ENCODE data around the gene RASL10A. TPM values are rescaled to one million over a fixed set of nuclear protein-coding genes. Genes with fewer than 3 reads are reported as not detected.

RASL10A gene
- total RNA-seq, 1 experiment from 2014 or later, result not detected

GRCh38 chr22:29340566-29340965, 25.1 kb upstream of the RASL10A start:
- no peak overlapping the region for H3K27ac ChIP-seq
- H3K27me3 ChIP-seq (ENCODE audit: insufficient read depth, low read depth), result no peaks in the 10 kb centered on the region
- peaks cover 11% of the 10 kb centered on the region for H4K20me1 ChIP-seq (ENCODE audit: insufficient read depth)
- BruUV-seq (replicated peaks), result no TSS peak
- no peak overlapping the region for H2AFZ ChIP-seq
- no peak overlapping the region for H3K4me3 ChIP-seq
- H3K4me2 ChIP-seq, result no peak overlapping the region
- no peak for DNase-seq
- peaks cover 23% of the 10 kb centered on the region for H3F3A ChIP-seq (ENCODE audit: insufficient read depth, low read depth)
- TF ChIP-seq, protein P1, sequence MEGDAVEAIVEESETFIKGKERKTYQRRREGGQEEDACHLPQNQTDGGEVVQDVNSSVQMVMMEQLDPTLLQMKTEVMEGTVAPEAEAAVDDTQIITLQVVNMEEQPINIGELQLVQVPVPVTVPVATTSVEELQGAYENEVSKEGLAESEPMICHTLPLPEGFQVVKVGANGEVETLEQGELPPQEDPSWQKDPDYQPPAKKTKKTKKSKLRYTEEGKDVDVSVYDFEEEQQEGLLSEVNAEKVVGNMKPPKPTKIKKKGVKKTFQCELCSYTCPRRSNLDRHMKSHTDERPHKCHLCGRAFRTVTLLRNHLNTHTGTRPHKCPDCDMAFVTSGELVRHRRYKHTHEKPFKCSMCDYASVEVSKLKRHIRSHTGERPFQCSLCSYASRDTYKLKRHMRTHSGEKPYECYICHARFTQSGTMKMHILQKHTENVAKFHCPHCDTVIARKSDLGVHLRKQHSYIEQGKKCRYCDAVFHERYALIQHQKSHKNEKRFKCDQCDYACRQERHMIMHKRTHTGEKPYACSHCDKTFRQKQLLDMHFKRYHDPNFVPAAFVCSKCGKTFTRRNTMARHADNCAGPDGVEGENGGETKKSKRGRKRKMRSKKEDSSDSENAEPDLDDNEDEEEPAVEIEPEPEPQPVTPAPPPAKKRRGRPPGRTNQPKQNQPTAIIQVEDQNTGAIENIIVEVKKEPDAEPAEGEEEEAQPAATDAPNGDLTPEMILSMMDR (conservative IDR thresholded peaks at IDR 0.05), result no peak
- TF ChIP-seq EZH2 (IDR thresholded peaks at IDR 0.05; ENCODE audit: low read depth), result no peak
- 0 out of 2 replicates have a peak, but pooled peaks cover 6% of the 10 kb centered on the region for H3K36me3 ChIP-seq (ENCODE audit: low read depth)
- ChIA-PET POLR2A (ENCODE audit: unreplicated experiment) (no interaction called here), CTCF (no interaction called here)
- H3K9me3 ChIP-seq (ENCODE audit: insufficient read depth, low read depth), result no peaks in the 10 kb centered on the region
- peaks cover 37% of the 10 kb centered on the region for H3K4me1 ChIP-seq (replicated peaks; ENCODE audit: insufficient read depth)
- intact Hi-C loops (cut with micrococcal nuclease; ENCODE audit: unreplicated experiment), result loop anchor here (5.0 kb wide), 1 partner anchor 37 kb away; no protein-coding TSS in a partner anchor
- H3K79me2 ChIP-seq (ENCODE audit: low read depth), result no peaks in the 10 kb centered on the region
- no peaks in the 10 kb centered on the region for H3K9me2 ChIP-seq (ENCODE audit: insufficient read depth)

GRCh38 chr22:29339381-29340235, 24.1 kb upstream of the RASL10A start:
- Histone ChIP-seq H3F3A (ENCODE audit: insufficient read depth, low read depth) (peaks cover 14% of the 10 kb centered on the region), H3K9me3 (ENCODE audit: insufficient read depth, low read depth) (no peaks in the 10 kb centered on the region), H3K4me2 (no peak overlapping the region), H3K4me3 (no peak overlapping the region), H3K9me2 (ENCODE audit: insufficient read depth) (no peaks in the 10 kb centered on the region), H2AFZ (no peak overlapping the region), H4K20me1 (ENCODE audit: insufficient read depth) (peaks cover 11% of the 10 kb centered on the region), H3K27ac (no peak overlapping the region), H3K27me3 (ENCODE audit: insufficient read depth, low read depth) (no peaks in the 10 kb centered on the region), H3K36me3 (ENCODE audit: low read depth) (peaks cover 6% of the 10 kb centered on the region; the same call in 1 of the 2 replicates), H3K4me1 (replicated peaks; ENCODE audit: insufficient read depth) (peaks cover 27% of the 10 kb centered on the region), H3K79me2 (ENCODE audit: low read depth) (no peaks in the 10 kb centered on the region)
- TF ChIP-seq, protein P1 (conservative IDR thresholded peaks at IDR 0.05), result no peak
- no peak for TF ChIP-seq EZH2 (IDR thresholded peaks at IDR 0.05; ENCODE audit: low read depth)
- no TSS peak for BruUV-seq (replicated peaks)
- ChIA-PET POLR2A (ENCODE audit: unreplicated experiment) (no interaction called here), CTCF (no interaction called here)
- no peak for DNase-seq
- intact Hi-C loops (cut with micrococcal nuclease; ENCODE audit: unreplicated experiment), result loop anchor here (5.0 kb wide), 1 partner anchor 38 kb away; no protein-coding TSS in a partner anchor

DNA sequence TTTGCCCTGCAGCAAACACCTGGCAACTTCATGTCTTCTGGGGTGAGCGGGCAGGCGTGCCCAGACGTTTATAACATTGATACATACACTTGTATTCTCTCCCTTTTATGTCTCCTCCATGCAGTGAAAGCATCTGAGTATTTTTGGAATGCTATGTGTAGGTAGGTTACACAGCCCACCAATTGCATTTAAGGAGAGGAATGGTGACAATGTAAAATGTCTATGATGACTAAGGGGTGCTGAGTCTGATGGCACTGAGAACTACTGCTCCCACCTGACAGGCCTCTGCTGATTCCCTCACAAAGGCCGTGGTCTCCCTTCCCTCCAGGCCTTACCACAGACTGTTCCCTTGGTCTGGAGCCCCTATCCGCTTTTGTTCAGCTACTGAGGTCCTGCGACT, 22.9 kb upstream of the RASL10A start:
- Histone ChIP-seq H3K9me3 (ENCODE audit: insufficient read depth, low read depth) (no peaks in the 10 kb centered on the region), H3K4me2 (no peak overlapping the region), H3K27ac (no peak overlapping the region), H3K36me3 (ENCODE audit: low read depth) (peaks cover 6% of the 10 kb centered on the region; the same call in 1 of the 2 replicates), H3K4me3 (no peak overlapping the region), H2AFZ (no peak overlapping the region), H4K20me1 (ENCODE audit: insufficient read depth) (peaks cover 6% of the 10 kb centered on the region), H3K9me2 (ENCODE audit: insufficient read depth) (no peaks in the 10 kb centered on the region), H3K4me1 (replicated peaks; ENCODE audit: insufficient read depth) (peaks cover 15% of the 10 kb centered on the region), H3K79me2 (ENCODE audit: low read depth) (no peaks in the 10 kb centered on the region), H3F3A (ENCODE audit: insufficient read depth, low read depth) (peaks cover 4% of the 10 kb centered on the region; the same call in 1 of the 2 replicates), H3K27me3 (ENCODE audit: insufficient read depth, low read depth) (no peaks in the 10 kb centered on the region)
- ChIA-PET CTCF (no interaction called here), POLR2A (ENCODE audit: unreplicated experiment) (no interaction called here)
- intact Hi-C loops (cut with micrococcal nuclease; ENCODE audit: unreplicated experiment), result no loop called here
- TF ChIP-seq EZH2 (IDR thresholded peaks at IDR 0.05; ENCODE audit: low read depth), result no peak
- TF ChIP-seq, protein P1 (conservative IDR thresholded peaks at IDR 0.05), result no peak
- DNase-seq, result no peak
- no TSS peak for BruUV-seq (replicated peaks)

Data from PC-9 (cell line).